ENCODE results near the gene PLA1A.

Gene PLA1A

GRCh38 chr3:119597548-119598288 lies at the start of gene PLA1A:
TSS of gene PLA1A (plus strand) at chr3:119597885. CDS start at chr3:119597914, 29 bp downstream.
- in situ Hi-C loops (cut with MboI; ENCODE audit: low sequenced_read_pairs): no loop called here

GRCh38 chr3:119548341-119548740 lies 49.3 kb upstream of the PLA1A start:
- in situ Hi-C loops (cut with MboI; ENCODE audit: low sequenced_read_pairs): no loop called here

- in situ Hi-C loops (cut with MboI; ENCODE audit: low sequenced_read_pairs): loop anchor here (25.0 kb wide), 1 partner anchor 663 kb away; no protein-coding TSS in a partner anchor
Observed at GRCh38 chr3:119550192-119550910, 47.3 kb upstream of the PLA1A start.

GRCh38 chr3:119551598-119551997 lies 46.1 kb upstream of the PLA1A start:
- in situ Hi-C loops (cut with MboI; ENCODE audit: low sequenced_read_pairs): loop anchor here (25.0 kb wide), 1 partner anchor 664 kb away; no protein-coding TSS in a partner anchor

- in situ Hi-C loops (cut with MboI; ENCODE audit: low sequenced_read_pairs): loop anchor here (25.0 kb wide), 1 partner anchor 666 kb away; no protein-coding TSS in a partner anchor
Observed at GRCh38 chr3:119552928-119553327, 44.8 kb upstream of the PLA1A start.

- in situ Hi-C loops (cut with MboI; ENCODE audit: low sequenced_read_pairs): loop anchor here (25.0 kb wide), 1 partner anchor 667 kb away; no protein-coding TSS in a partner anchor
Observed at GRCh38 chr3:119553823-119554415, 43.8 kb upstream of the PLA1A start.

- in situ Hi-C loops (cut with MboI; ENCODE audit: low sequenced_read_pairs): loop anchor here (25.0 kb wide), 1 partner anchor 668 kb away; no protein-coding TSS in a partner anchor
Observed at GRCh38 chr3:119555309-119555735, 42.4 kb upstream of the PLA1A start.

GRCh38 chr3:119555929-119556328 lies 41.8 kb upstream of the PLA1A start:
- in situ Hi-C loops (cut with MboI; ENCODE audit: low sequenced_read_pairs): loop anchor here (25.0 kb wide), 1 partner anchor 669 kb away; no protein-coding TSS in a partner anchor

GRCh38 chr3:119557192-119557876 lies 40.4 kb upstream of the PLA1A start:
- in situ Hi-C loops (cut with MboI; ENCODE audit: low sequenced_read_pairs): loop anchor here (25.0 kb wide), 1 partner anchor 670 kb away; no protein-coding TSS in a partner anchor

- in situ Hi-C loops (cut with MboI; ENCODE audit: low sequenced_read_pairs): loop anchor here (25.0 kb wide), 1 partner anchor 671 kb away; no protein-coding TSS in a partner anchor
Observed at GRCh38 chr3:119557877-119558269, 39.8 kb upstream of the PLA1A start.

- in situ Hi-C loops (cut with MboI; ENCODE audit: low sequenced_read_pairs): loop anchor here (25.0 kb wide), 1 partner anchor 671 kb away; no protein-coding TSS in a partner anchor
Observed at GRCh38 chr3:119558626-119559317, 38.9 kb upstream of the PLA1A start.

- in situ Hi-C loops (cut with MboI; ENCODE audit: low sequenced_read_pairs): loop anchor here (25.0 kb wide), 1 partner anchor 672 kb away; no protein-coding TSS in a partner anchor
Observed at GRCh38 chr3:119559441-119559963, 38.2 kb upstream of the PLA1A start, which contains the start of gene CD80. TSS of gene CD80 (minus strand) at chr3:119559614. CDS start at chr3:119557728, 1,886 bp downstream.

- in situ Hi-C loops (cut with MboI; ENCODE audit: low sequenced_read_pairs): loop anchor here (25.0 kb wide), 1 partner anchor 673 kb away; no protein-coding TSS in a partner anchor
Observed at GRCh38 chr3:119560160-119560559, 37.5 kb upstream of the PLA1A start.

- in situ Hi-C loops (cut with MboI; ENCODE audit: low sequenced_read_pairs): loop anchor here (25.0 kb wide), 1 partner anchor 675 kb away; no protein-coding TSS in a partner anchor
Observed at GRCh38 chr3:119562307-119562961, 35.3 kb upstream of the PLA1A start.

- in situ Hi-C loops (cut with MboI; ENCODE audit: low sequenced_read_pairs): loop anchor here (25.0 kb wide), 1 partner anchor 676 kb away; no protein-coding TSS in a partner anchor
Observed at GRCh38 chr3:119563334-119563733, 34.4 kb upstream of the PLA1A start.

- in situ Hi-C loops (cut with MboI; ENCODE audit: low sequenced_read_pairs): loop anchor here (25.0 kb wide), 1 partner anchor 682 kb away; no protein-coding TSS in a partner anchor
Observed at GRCh38 chr3:119569156-119569555, 28.5 kb upstream of the PLA1A start.

- in situ Hi-C loops (cut with MboI; ENCODE audit: low sequenced_read_pairs): loop anchor here (25.0 kb wide), 1 partner anchor 683 kb away; no protein-coding TSS in a partner anchor
Observed at GRCh38 chr3:119570229-119570628, 27.5 kb upstream of the PLA1A start.

- in situ Hi-C loops (cut with MboI; ENCODE audit: low sequenced_read_pairs): loop anchor here (25.0 kb wide), 1 partner anchor 684 kb away; no protein-coding TSS in a partner anchor
Observed at GRCh38 chr3:119571230-119571629, 26.5 kb upstream of the PLA1A start.

Measured in HL-60/S4 treated with retinoic acid at 250 ng/mL for 4 days and 3 days (cell line).